Central memory CD8-positive, alpha-beta T cell (primary cell): Measurements from ENCODE around the gene PRMT3.
"Not testable (repeated sequence)": the region's sequence is repeated elsewhere in the genome, so short reads cannot be mapped to it uniquely, and the experiment has no call there.

ENCODE experiments used
- ATAC-seq: fragments of 150-1000 bp; cut with Tn5 transposase; replicated peaks from 2 replicates; pipeline ENCODE4 v1.10.0; 2022; ENCODE audit warnings: mild to moderate bottlenecking, moderate FRiP score, moderate number of reproducible peaks; ENCODE audit not compliant: poor library complexity, severe bottlenecking; ENCODE audit errors: extremely low read depth
- DNase-seq, 2 donors: peaks; one replicate each; pipeline ENCODE4 v3.0.0; 2021; ENCODE audit warnings: low spot score in 2 of 2
- H3K27ac Mint-ChIP-seq: one replicate; pipeline ENCODE4 v1.8.0; 2022; ENCODE audit warnings: low read depth, mild to moderate bottlenecking, moderate library complexity, mixed read lengths
- H3K27me3 Mint-ChIP-seq: one replicate; pipeline ENCODE4 v1.8.0; 2022; ENCODE audit warnings: mixed read lengths
- H3K36me3 Mint-ChIP-seq: one replicate; pipeline ENCODE4 v1.8.0; 2022; ENCODE audit warnings: mild to moderate bottlenecking, moderate library complexity, mixed read lengths; ENCODE audit not compliant: insufficient read depth
- H3K4me1 Mint-ChIP-seq: one replicate; pipeline ENCODE4 v1.8.0; 2022; ENCODE audit warnings: mixed read lengths
- H3K4me3 Mint-ChIP-seq: one replicate; pipeline ENCODE4 v1.8.0; 2022; ENCODE audit warnings: mild to moderate bottlenecking, moderate library complexity, mixed read lengths
- H3K9me3 Mint-ChIP-seq: one replicate; pipeline ENCODE4 v1.8.0; 2022; ENCODE audit warnings: mixed read lengths

The PRMT3 gene

GRCh38 chr11:20555783-20556182 is 168.3 kb downstream of the PRMT3 start:
- no peak overlapping the region for H3K4me3 Mint-ChIP-seq
- H3K4me1 Mint-ChIP-seq = no peaks in the 10 kb centered on the region
- no peak for ATAC-seq
- no peak for DNase-seq
- peaks cover 23% of the 10 kb centered on the region for H3K27me3 Mint-ChIP-seq
- peaks cover 7% of the 10 kb centered on the region for H3K9me3 Mint-ChIP-seq
- no peaks in the 10 kb centered on the region for H3K36me3 Mint-ChIP-seq
- no peak overlapping the region for H3K27ac Mint-ChIP-seq

- H3K36me3 Mint-ChIP-seq, ATAC-seq: not testable (repeated sequence)
These were observed 168.9 kb downstream of the PRMT3 start for GRCh38 chr11:20556396-20556795.

GRCh38 chr11:20558741-20559140 is 171.2 kb downstream of the PRMT3 start:
- H3K4me1 Mint-ChIP-seq = no peaks in the 10 kb centered on the region
- peaks cover 20% of the 10 kb centered on the region for H3K27me3 Mint-ChIP-seq
- no peak for DNase-seq
- no peak overlapping the region for H3K4me3 Mint-ChIP-seq
- peaks cover 7% of the 10 kb centered on the region for H3K9me3 Mint-ChIP-seq
- H3K27ac Mint-ChIP-seq = no peak overlapping the region
- ATAC-seq = no peak
- H3K36me3 Mint-ChIP-seq = no peaks in the 10 kb centered on the region

More at GRCh38 chr11:20556396-20556795, 168.9 kb downstream of the PRMT3 start:
- not testable (repeated sequence) for H3K4me1 Mint-ChIP-seq, H3K9me3 Mint-ChIP-seq, H3K27ac Mint-ChIP-seq, H3K4me3 Mint-ChIP-seq, DNase-seq
- peaks cover 23% of the 10 kb centered on the region for H3K27me3 Mint-ChIP-seq
